Measurements from ENCODE around the gene ITLN1.
"Not testable (repeated sequence)": the region's sequence is repeated elsewhere in the genome, so short reads cannot be mapped to it uniquely, and the experiment has no call there.

ITLN1 gene

GRCh38 chr1:160885042-160885441 is at the start of gene ITLN1:
Gene ITLN1, minus strand, starts transcription at chr1:160885180. Its CDS starts 303 bp downstream, at chr1:160884877.
- DNase-seq: no peak

GRCh38 chr1:160933305-160933704 is 48.3 kb upstream of the ITLN1 start:
- not testable (repeated sequence) for DNase-seq

GRCh38 chr1:160925652-160926244 is 40.8 kb upstream of the ITLN1 start:
- DNase-seq: no peak

- no peak for DNase-seq
Observed at GRCh38 chr1:160924791-160925651, 40.0 kb upstream of the ITLN1 start.

- DNase-seq: no peak
Observed at GRCh38 chr1:160916666-160917065, 31.7 kb upstream of the ITLN1 start.

GRCh38 chr1:160913229-160913628 is 28.2 kb upstream of the ITLN1 start:
- not testable (repeated sequence) for DNase-seq

GRCh38 chr1:160911925-160912324 is 26.9 kb upstream of the ITLN1 start:
- no peak for DNase-seq

GRCh38 chr1:160911441-160911840 is 26.5 kb upstream of the ITLN1 start:
- DNase-seq: no peak

GRCh38 chr1:160910170-160910750 is 25.3 kb upstream of the ITLN1 start:
- no peak for DNase-seq

GRCh38 chr1:160907976-160908375 is 23.0 kb upstream of the ITLN1 start:
- no peak for DNase-seq

GRCh38 chr1:160905617-160905989 is 20.6 kb upstream of the ITLN1 start:
- DNase-seq: no peak

GRCh38 chr1:160904783-160905616 is 20.0 kb upstream of the ITLN1 start:
- DNase-seq: no peak

GRCh38 chr1:160902251-160902650 is 17.3 kb upstream of the ITLN1 start:
- DNase-seq: not testable (repeated sequence)

- no peak for DNase-seq
Observed at GRCh38 chr1:160901768-160902167, 16.8 kb upstream of the ITLN1 start.

- DNase-seq: not testable (repeated sequence)
Observed at GRCh38 chr1:160900683-160901082, 15.7 kb upstream of the ITLN1 start.

GRCh38 chr1:160894368-160895135 is 9.6 kb upstream of the ITLN1 start:
- DNase-seq: not testable (repeated sequence)

- DNase-seq: no peak
Observed at GRCh38 chr1:160891474-160891873, 6.5 kb upstream of the ITLN1 start.

- DNase-seq: no peak
Observed at GRCh38 chr1:160888926-160889325, 3.9 kb upstream of the ITLN1 start.

- DNase-seq: no peak
Observed at GRCh38 chr1:160887071-160887470, 2.1 kb upstream of the ITLN1 start.

GRCh38 chr1:160884579-160884978 is 401 bp downstream of the ITLN1 start:
- DNase-seq: no peak

- DNase-seq: no peak
Observed at GRCh38 chr1:160883581-160884513, 1.1 kb downstream of the ITLN1 start.
